Pulmonary artery endothelial cell (primary cell): ENCODE results near the gene GLUD2. TPM values are rescaled to one million over a fixed set of nuclear protein-coding genes. Genes with fewer than 3 reads are reported as not detected.
"Not testable (repeated sequence)": the region's sequence is repeated elsewhere in the genome, so short reads cannot be mapped to it uniquely, and the experiment has no call there.

Source experiments
- DNase-seq: peaks from one replicate; pipeline ENCODE4 v3.0.0-alpha.2; 2011; ENCODE audit warnings: low read depth, low spot score
- total RNA-seq: library from RNA; depleted of rRNA; stranded (reverse); fragments of >200 nt; gene quantifications from 2 replicates; pipeline ENCODE4 v1.2.3, GENCODE V29; 2014

Gene GLUD2
- 3.5 and 3.7 TPM in 2 replicates for total RNA-seq

GRCh38 chrX:121047441-121048419 lies at the start of gene GLUD2:
Gene GLUD2, plus strand, starts transcription at chrX:121047610. Its CDS starts 75 bp downstream, at chrX:121047685.
- not testable (repeated sequence) for DNase-seq

DNA sequence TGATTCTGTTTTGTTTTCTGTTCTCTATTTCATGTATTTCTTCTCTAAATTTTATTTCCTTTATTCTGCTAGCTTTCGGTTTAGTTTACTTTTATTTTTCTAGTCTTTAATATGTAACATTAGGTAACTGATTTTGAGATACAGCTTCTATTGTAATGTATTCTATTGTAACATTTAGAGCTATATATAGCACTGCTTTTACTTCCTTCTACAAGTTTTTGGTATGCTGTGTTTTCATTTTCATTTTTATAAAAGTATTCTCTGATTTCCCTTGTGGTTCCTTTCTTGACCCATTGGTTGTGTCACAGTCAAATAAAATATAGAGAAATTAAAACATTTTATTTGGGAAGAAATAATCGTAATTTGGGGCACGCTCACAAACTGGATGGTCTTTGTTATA lies 48.0 kb upstream of the GLUD2 start:
- no peak for DNase-seq

DNA sequence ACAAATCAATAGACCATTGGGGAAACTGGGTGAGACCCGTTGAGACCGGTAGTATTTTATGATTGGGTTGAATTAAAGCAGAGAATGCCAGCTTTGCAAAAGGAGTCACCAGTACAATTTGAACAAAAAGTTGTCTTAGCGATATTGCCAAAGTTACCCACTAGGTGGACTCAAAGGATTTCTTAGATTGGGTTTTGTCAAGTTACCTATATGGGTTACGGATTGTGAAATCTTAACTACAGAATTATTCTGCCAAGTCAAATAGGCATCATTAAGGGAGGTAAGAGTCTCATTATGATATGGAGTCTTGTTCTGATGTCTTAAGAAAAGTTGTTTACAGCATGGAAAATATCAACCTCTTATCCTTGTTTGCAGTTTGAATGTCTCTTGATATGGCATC lies 46.8 kb upstream of the GLUD2 start:
- no peak for DNase-seq

- DNase-seq: no peak
Measured at GRCh38 chrX:121008920-121009319, 38.5 kb upstream of the GLUD2 start.

DNA sequence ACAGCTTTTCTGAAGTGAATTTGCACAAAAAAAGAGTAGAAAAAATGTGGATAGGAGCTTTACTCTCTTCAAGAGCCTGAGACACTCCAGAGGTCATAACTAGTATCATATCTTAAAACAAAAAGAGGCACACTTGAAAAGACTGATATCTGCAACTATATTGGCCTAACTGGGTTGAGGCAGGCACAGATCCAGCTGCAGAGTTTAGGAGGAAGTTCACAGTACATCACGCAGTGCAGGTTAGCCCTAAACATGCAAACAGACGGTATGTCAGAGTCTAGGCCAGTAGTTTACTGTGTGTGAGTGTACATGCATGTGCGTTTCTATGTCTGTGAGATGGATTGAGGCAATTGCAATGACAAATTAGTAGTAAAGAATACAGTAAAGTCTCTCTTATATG lies 37.6 kb upstream of the GLUD2 start:
- no peak for DNase-seq

DNA sequence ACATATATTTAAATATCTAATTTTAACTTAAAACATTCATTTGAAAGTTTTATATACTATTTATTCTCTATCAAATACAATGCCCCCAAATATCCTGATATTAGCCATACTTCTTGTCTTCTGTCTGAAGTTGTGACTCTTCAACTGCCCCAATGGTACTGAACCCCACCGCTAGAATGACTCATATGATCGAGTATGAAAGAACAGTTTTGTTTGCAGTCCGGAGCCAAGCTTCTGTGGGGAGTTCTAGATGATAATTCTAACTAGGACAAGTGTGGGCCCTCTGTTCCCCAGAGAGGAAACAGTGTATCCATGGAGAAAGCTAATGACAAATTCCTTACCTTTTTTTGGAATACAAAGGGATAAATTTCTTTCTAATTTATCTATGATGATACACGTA lies 37.2 kb upstream of the GLUD2 start:
- no peak for DNase-seq

GRCh38 chrX:121011254-121011653 lies 36.2 kb upstream of the GLUD2 start:
- DNase-seq: no peak

DNA sequence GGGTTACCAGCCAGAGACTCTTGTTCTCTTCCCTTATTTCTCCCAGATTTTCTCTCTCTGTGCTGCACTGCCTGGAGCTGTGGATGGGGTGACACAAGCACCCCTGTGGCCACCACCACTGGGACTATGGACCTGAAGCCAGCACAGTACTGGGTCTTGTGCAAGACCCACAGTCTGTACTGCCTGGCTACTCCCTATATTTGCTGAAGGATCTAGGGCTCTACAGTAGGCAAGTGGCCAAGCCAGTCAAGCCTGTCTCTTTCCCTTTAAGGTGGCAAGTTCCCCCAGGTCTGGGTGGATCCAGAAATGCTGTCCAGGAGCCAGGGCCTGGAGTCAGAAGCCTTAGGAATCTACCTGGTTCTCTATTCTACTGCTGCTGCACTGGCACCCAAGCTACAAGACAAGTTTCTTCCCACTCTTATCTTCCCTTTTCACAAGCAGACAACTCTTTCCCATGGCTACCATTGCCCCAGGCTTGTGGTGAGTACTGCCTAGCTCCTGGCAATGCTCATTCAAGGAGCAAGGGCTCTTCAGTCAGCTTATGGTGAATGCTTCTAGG lies 33.4 kb upstream of the GLUD2 start:
- no peak for DNase-seq

DNA sequence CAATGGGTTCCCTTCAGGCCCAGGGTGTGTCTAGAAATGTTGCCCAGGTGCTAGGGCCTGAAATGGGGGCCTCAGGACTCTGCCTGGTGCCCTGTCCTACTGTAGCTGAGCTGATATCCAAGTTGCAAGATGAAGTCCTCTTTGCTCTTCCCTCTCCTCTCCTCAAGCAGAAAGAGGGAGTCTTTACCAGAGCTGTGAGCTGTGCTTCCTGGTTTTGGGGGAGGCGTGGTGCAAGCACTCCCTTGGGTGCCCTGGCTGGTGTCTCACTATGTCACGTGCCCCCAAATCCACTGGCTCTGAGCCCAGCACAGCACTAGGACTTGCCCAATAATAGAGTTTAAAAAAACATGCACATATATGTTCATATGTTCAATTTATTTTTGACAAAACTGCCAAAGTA lies 32.6 kb upstream of the GLUD2 start:
- no peak for DNase-seq

DNA sequence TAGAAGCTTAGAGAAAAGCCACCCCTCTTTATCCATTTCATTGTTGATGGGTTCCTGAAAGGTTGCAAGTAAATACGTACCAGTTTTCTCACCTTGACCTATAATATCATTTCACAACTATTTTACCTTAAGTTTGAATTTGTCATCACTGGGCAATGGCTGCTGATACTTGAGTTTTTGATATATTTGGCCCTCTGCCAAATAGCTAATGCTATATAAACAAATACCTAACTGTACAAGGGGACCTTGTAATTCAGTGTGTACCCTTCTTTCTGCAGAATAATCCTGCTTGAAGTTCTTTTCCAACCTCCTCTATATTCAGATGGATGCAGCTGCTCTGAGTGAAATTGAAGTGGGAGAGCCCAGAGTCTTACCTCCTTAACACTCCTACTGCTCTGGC lies 19.0 kb upstream of the GLUD2 start:
- DNase-seq: no peak

- no peak for DNase-seq
Measured at GRCh38 chrX:121030083-121030482, 17.3 kb upstream of the GLUD2 start.

GRCh38 chrX:121032531-121032930 lies 14.9 kb upstream of the GLUD2 start:
- DNase-seq: no peak

GRCh38 chrX:121036137-121036536 lies 11.3 kb upstream of the GLUD2 start:
- DNase-seq: no peak

DNA sequence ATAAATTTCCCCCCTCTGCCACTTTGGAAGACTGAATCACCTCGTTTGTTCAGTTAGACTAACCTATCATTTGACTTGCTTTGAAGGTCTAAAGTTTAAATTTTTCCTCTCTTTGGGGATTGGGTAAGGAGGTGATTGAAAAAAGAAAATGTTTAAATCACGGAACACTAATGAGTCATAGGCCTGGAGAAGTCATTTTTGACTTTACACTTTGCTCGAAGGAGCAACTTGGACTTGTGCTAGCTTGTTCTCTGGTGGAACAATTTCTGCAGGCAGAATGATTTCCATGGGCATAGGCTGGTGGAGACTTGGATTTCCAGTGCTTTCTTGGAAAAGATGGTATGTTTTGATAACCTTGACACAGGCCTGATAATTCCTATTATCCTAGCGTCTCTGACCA lies 10.5 kb upstream of the GLUD2 start:
- no peak for DNase-seq

- DNase-seq: no peak
Measured at GRCh38 chrX:121050781-121051180, 3.4 kb downstream of the GLUD2 start.

GRCh38 chrX:121052122-121052521 lies 4.7 kb downstream of the GLUD2 start:
- no peak for DNase-seq

- DNase-seq: no peak
Measured at GRCh38 chrX:121062289-121062688, 14.9 kb downstream of the GLUD2 start.

GRCh38 chrX:121064579-121064978 lies 17.2 kb downstream of the GLUD2 start:
- no peak for DNase-seq

GRCh38 chrX:121084247-121084646 lies 36.8 kb downstream of the GLUD2 start:
- not testable (repeated sequence) for DNase-seq

GRCh38 chrX:121084903-121085611 lies 37.6 kb downstream of the GLUD2 start:
- DNase-seq: no peak

DNA sequence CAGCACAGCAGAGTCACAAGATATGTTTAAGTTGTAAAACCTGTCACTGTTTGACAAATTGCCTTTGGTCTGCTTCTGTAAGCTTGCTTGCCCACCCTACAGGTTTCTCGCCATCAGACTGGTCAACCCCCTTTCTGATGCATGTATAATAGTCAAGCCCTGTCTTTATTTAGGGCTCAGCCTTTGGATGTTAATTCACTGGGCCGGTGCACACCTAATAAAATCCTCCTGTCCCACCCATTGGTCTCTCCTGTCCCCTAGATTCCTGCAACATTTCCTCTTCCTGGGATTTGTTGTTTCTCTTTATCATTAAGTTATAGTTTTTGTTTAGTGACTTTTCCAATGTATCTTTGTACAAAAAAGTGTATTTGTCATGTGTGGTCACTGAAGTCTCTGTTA lies 38.2 kb downstream of the GLUD2 start:
- no peak for DNase-seq

GRCh38 chrX:121093011-121093410 lies 45.6 kb downstream of the GLUD2 start:
- no peak for DNase-seq
